WERI-Rb-1 (cell line): Measurements from ENCODE around the gene ANK2.
A peak's percentile ranks its signal among the peaks of the same experiment; 100 is the strongest.

Experiments
- DNase-seq: peaks from one replicate; pipeline ENCODE4 v3.0.0-alpha.2; 2020
- H3K27ac ChIP-seq: fragments of 250-450 bp; sonication (Bioruptor Pico); 2 replicates; pipeline ENCODE4 v1.5.1; 2020; ENCODE audit warnings: mild to moderate bottlenecking, moderate library complexity
- H3K27me3 ChIP-seq: fragments of 250-450 bp; sonication (Bioruptor Pico); 2 replicates; pipeline ENCODE4 v1.5.1; 2021; ENCODE audit warnings: mild to moderate bottlenecking, low read depth, moderate library complexity; ENCODE audit not compliant: insufficient read depth, severe bottlenecking
- H3K36me3 ChIP-seq: fragments of 250-450 bp; sonication (Bioruptor Pico); 2 replicates; pipeline ENCODE4 v1.5.1; 2020; ENCODE audit warnings: mild to moderate bottlenecking, moderate library complexity
- H3K4me3 ChIP-seq: 2 replicates; pipeline ENCODE4 v1.5.1; 2011; ENCODE audit warnings: low read depth, mild to moderate bottlenecking, control low read depth, low read length
- H3K9me3 ChIP-seq: fragments of 250-450 bp; sonication (Bioruptor Pico); 2 replicates; pipeline ENCODE4 v1.5.1; 2021; ENCODE audit warnings: mild to moderate bottlenecking, moderate library complexity; ENCODE audit not compliant: severe bottlenecking
- TF ChIP-seq, protein P1 (sequence below): IDR thresholded peaks from 2 replicates; pipeline ENCODE4 v1.5.1; 2011; ENCODE audit warnings: low read depth, mild to moderate bottlenecking, control low read depth, inconsistent platforms, low read length

Gene ANK2

GRCh38 chr4:113148925-113149324 is 99.5 kb downstream of the ANK2 start:
- TF ChIP-seq, protein P1, sequence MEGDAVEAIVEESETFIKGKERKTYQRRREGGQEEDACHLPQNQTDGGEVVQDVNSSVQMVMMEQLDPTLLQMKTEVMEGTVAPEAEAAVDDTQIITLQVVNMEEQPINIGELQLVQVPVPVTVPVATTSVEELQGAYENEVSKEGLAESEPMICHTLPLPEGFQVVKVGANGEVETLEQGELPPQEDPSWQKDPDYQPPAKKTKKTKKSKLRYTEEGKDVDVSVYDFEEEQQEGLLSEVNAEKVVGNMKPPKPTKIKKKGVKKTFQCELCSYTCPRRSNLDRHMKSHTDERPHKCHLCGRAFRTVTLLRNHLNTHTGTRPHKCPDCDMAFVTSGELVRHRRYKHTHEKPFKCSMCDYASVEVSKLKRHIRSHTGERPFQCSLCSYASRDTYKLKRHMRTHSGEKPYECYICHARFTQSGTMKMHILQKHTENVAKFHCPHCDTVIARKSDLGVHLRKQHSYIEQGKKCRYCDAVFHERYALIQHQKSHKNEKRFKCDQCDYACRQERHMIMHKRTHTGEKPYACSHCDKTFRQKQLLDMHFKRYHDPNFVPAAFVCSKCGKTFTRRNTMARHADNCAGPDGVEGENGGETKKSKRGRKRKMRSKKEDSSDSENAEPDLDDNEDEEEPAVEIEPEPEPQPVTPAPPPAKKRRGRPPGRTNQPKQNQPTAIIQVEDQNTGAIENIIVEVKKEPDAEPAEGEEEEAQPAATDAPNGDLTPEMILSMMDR, result no peak
- no peaks in the 10 kb centered on the region; the same call in 1 of the 2 replicates for H3K36me3 ChIP-seq
- no peak for DNase-seq
- no peak overlapping the region for H3K4me3 ChIP-seq
- no peaks in the 10 kb centered on the region for H3K9me3 ChIP-seq
- H3K27ac ChIP-seq, result no peak overlapping the region
- no peaks in the 10 kb centered on the region for H3K27me3 ChIP-seq

DNA sequence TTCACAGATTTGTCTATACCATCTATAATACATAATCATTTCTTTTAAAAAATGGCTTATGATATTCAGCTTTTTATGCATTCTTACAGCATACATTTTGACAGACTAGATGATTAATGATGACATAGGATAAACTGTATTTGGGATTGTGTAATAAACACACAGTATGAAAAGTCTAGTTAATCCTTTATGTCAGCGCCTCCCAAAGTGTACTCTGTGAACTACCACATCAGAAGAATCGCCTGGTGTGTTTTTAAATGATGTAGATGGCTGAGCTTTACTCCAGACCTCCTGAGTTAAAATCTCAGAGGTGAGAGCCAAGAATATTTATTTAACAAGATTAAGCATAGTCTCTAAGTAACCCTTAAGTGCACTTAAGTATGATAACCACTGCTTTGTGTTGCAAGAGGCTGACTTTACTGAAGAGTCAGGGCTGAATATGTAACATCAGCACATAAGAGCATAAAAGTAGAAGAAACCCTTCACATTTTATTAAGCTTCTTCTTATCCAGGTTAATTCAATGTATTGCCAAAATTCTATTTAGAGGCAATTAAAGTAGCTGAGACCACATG is 104.2 kb downstream of the ANK2 start:
- TF ChIP-seq, protein P1, result 0 out of 2 replicates have a peak, but pooled peaks have one; percentile 7
- H3K27ac ChIP-seq, result no peak overlapping the region
- H3K4me3 ChIP-seq, result no peak overlapping the region
- DNase-seq, result no peak
- H3K27me3 ChIP-seq, result no peaks in the 10 kb centered on the region
- H3K36me3 ChIP-seq, result no peaks in the 10 kb centered on the region
- H3K9me3 ChIP-seq, result no peaks in the 10 kb centered on the region

- H3K27ac ChIP-seq, result no peak overlapping the region
- H3K4me3 ChIP-seq, result no peak overlapping the region
Measured at GRCh38 chr4:113154281-113154680, 104.8 kb downstream of the ANK2 start.

GRCh38 chr4:113157086-113157857 is 107.8 kb downstream of the ANK2 start:
- no peaks in the 10 kb centered on the region for H3K36me3 ChIP-seq
- TF ChIP-seq, protein P1, result no peak
- no peaks in the 10 kb centered on the region for H3K27me3 ChIP-seq
- H3K9me3 ChIP-seq, result no peaks in the 10 kb centered on the region
- no peak overlapping the region for H3K27ac ChIP-seq
- no peak for DNase-seq
- no peak overlapping the region for H3K4me3 ChIP-seq

More at GRCh38 chr4:113154281-113154680, 104.8 kb downstream of the ANK2 start:
- Histone ChIP-seq H3K27me3 (no peaks in the 10 kb centered on the region), H3K9me3 (no peaks in the 10 kb centered on the region), H3K36me3 (no peaks in the 10 kb centered on the region)
- no peak for DNase-seq
- TF ChIP-seq, protein P1, result no peak

GRCh38 chr4:113159942-113160545 is 110.6 kb downstream of the ANK2 start:
- TF ChIP-seq, protein P1, result no peak
- DNase-seq, result no peak
- Histone ChIP-seq H3K27me3 (no peaks in the 10 kb centered on the region), H3K36me3 (no peaks in the 10 kb centered on the region), H3K4me3 (no peak overlapping the region), H3K27ac (no peak overlapping the region), H3K9me3 (no peaks in the 10 kb centered on the region)
